ENCODE results near the gene CTR9.

The CTR9 gene

DNA sequence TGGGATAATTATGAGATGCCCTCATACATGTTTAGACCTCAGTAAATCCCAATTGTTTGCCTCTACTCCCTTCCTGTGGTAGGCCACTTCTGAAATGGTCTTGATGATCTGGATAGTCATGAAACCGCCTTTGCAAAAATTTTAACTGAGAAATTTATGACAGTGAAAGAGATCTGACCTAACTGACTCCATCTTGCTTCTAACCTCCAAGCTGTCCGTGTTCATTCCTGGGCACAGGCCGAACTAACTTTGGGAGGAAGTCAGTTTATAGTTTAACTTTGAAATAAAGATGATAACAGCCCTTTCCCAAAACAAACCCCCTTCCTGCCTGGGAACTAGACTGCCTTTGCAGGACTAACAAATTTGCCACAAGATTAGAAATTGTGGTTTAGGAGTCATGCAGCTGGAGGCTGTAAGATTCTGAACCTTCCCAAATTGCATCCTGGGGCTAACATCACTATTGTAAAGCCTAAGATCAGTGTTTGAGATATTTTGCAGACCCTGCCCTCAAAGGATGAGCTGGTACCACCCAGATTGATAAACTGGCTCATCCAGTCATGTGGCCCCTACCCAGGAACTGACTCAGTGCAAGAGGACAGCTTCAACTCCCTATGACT lies 19.9 kb upstream of the CTR9 start:
- Histone ChIP-seq H3K4me1 (ENCODE audit: control insufficient read depth, insufficient read depth, low read depth, low read length) (peaks cover 10% of the 10 kb centered on the region), H3K27me3 (ENCODE audit: control insufficient read depth in 1 of 2, insufficient read depth in 1 of 2, low read length in 2 of 2) (no peaks in the 10 kb centered on the region), H2BK15ac (ENCODE audit: low read depth, poor library complexity, severe bottlenecking) (no peak overlapping the region), H3K9me3 (ENCODE audit: control insufficient read depth, low read length) (peaks cover 4% of the 10 kb centered on the region), H3K9ac (ENCODE audit: low read length) (no peak overlapping the region), H2BK12ac (ENCODE audit: low read length in 2 of 2) (peak overlapping the region in 1 of 2 experiments; percentile 25), H2BK5ac (ENCODE audit: low read depth, low read length, poor library complexity, severe bottlenecking) (no peak overlapping the region), H3K18ac (ENCODE audit: low read depth in 1 of 2, low read length in 2 of 2) (no peak overlapping the region), H3K4me3 (ENCODE audit: insufficient read depth in 1 of 2, low read depth in 1 of 2, low read length in 2 of 2) (no peak overlapping the region), H3K23ac (ENCODE audit: low read length in 2 of 2) (no peak overlapping the region), H3K36me3 (ENCODE audit: control insufficient read depth in 1 of 2, insufficient read depth in 2 of 2, low read depth in 1 of 2, low read length in 2 of 2) (no peaks in the 10 kb centered on the region), H3K14ac (ENCODE audit: low read length in 2 of 2) (no peak overlapping the region), H4K91ac (ENCODE audit: low read length) (no peak overlapping the region), H2AK5ac (ENCODE audit: low read length, severe bottlenecking) (no peak overlapping the region), H2BK120ac (ENCODE audit: low read depth, low read length) (no peak overlapping the region), H3K4ac (ENCODE audit: low read depth in 1 of 2, low read length in 2 of 2) (no peak overlapping the region), H3K27ac (ENCODE audit: low read length, poor library complexity, severe bottlenecking) (no peak overlapping the region), H3K79me1 (replicated peaks; ENCODE audit: low read length, poor library complexity, severe bottlenecking) (no peaks in the 10 kb centered on the region), H3K4me2 (ENCODE audit: low read length, poor library complexity, severe bottlenecking) (no peak overlapping the region), H4K8ac (ENCODE audit: low read length) (no peak overlapping the region), H2AFZ (ENCODE audit: low read depth, low read length) (no peak overlapping the region)
- 100% methylated on average over 1 of the region's 3 CpGs for WGBS
- no peak for DNase-seq

- peak overlapping the region; percentile 70 for H2BK5ac ChIP-seq (ENCODE audit: low read depth, low read length, poor library complexity, severe bottlenecking)
- no peak overlapping the region for H3K23ac ChIP-seq (ENCODE audit: low read length in 2 of 2)
- H3K9me3 ChIP-seq (ENCODE audit: control insufficient read depth, low read length) = no peaks in the 10 kb centered on the region
- peaks cover 6% of the 10 kb centered on the region for H3K4me1 ChIP-seq (ENCODE audit: control insufficient read depth, insufficient read depth, low read depth, low read length)
- peak overlapping the region; percentile 18 for H2AFZ ChIP-seq (ENCODE audit: low read depth, low read length)
- H3K4me2 ChIP-seq (ENCODE audit: low read length, poor library complexity, severe bottlenecking) = peak overlapping the region; percentile 82
- H3K14ac ChIP-seq (ENCODE audit: low read length in 2 of 2) = peak overlapping the region in 1 of 2 experiments; percentile 72
- H3K4ac ChIP-seq (ENCODE audit: low read depth in 1 of 2, low read length in 2 of 2) = peak overlapping the region; percentile 73 to 85
- H4K8ac ChIP-seq (ENCODE audit: low read length) = no peak overlapping the region
- no peaks in the 10 kb centered on the region for H3K27me3 ChIP-seq (ENCODE audit: control insufficient read depth in 1 of 2, insufficient read depth in 1 of 2, low read length in 2 of 2)
- peak overlapping the region; percentile 60 for H3K27ac ChIP-seq (ENCODE audit: low read length, poor library complexity, severe bottlenecking)
- H3K9ac ChIP-seq (ENCODE audit: low read length) = peak overlapping the region; percentile 87
- WGBS = 4% methylated on average over 19 of the region's 21 CpGs
- H3K18ac ChIP-seq (ENCODE audit: low read depth in 1 of 2, low read length in 2 of 2) = peak overlapping the region; percentile 63 to 99
- H4K91ac ChIP-seq (ENCODE audit: low read length) = peak overlapping the region; percentile 83
- no peak overlapping the region for H2AK5ac ChIP-seq (ENCODE audit: low read length, severe bottlenecking)
- H2BK15ac ChIP-seq (ENCODE audit: low read depth, poor library complexity, severe bottlenecking) = no peak overlapping the region
- H3K79me1 ChIP-seq (replicated peaks; ENCODE audit: low read length, poor library complexity, severe bottlenecking) = no peaks in the 10 kb centered on the region
- DNase-seq = peak; percentile 97
- H2BK12ac ChIP-seq (ENCODE audit: low read length in 2 of 2) = peak overlapping the region in 1 of 2 experiments; percentile 94
- H3K36me3 ChIP-seq (ENCODE audit: control insufficient read depth in 1 of 2, insufficient read depth in 2 of 2, low read depth in 1 of 2, low read length in 2 of 2) = no peaks in the 10 kb centered on the region
- peak overlapping the region; percentile 50 for H2BK120ac ChIP-seq (ENCODE audit: low read depth, low read length)
- H3K4me3 ChIP-seq (ENCODE audit: insufficient read depth in 1 of 2, low read depth in 1 of 2, low read length in 2 of 2) = peak overlapping the region in 1 of 2 experiments; percentile 67
Observed at GRCh38 chr11:10735481-10736475, 15.3 kb upstream of the CTR9 start.

- 57% methylated on average over 7 of the region's 9 CpGs for WGBS
- Histone ChIP-seq H3K18ac (ENCODE audit: low read depth in 1 of 2, low read length in 2 of 2) (no peak overlapping the region), H2AFZ (ENCODE audit: low read depth, low read length) (no peak overlapping the region), H3K9me3 (ENCODE audit: control insufficient read depth, low read length) (no peaks in the 10 kb centered on the region), H3K4ac (ENCODE audit: low read depth in 1 of 2, low read length in 2 of 2) (no peak overlapping the region), H3K4me2 (ENCODE audit: low read length, poor library complexity, severe bottlenecking) (no peak overlapping the region), H3K9ac (ENCODE audit: low read length) (no peak overlapping the region), H3K4me1 (ENCODE audit: control insufficient read depth, insufficient read depth, low read depth, low read length) (no peaks in the 10 kb centered on the region), H2BK15ac (ENCODE audit: low read depth, poor library complexity, severe bottlenecking) (no peak overlapping the region), H3K14ac (ENCODE audit: low read length in 2 of 2) (no peak overlapping the region), H2AK5ac (ENCODE audit: low read length, severe bottlenecking) (no peak overlapping the region), H3K4me3 (ENCODE audit: insufficient read depth in 1 of 2, low read depth in 1 of 2, low read length in 2 of 2) (no peak overlapping the region), H4K8ac (ENCODE audit: low read length) (no peak overlapping the region), H3K36me3 (ENCODE audit: control insufficient read depth in 1 of 2, insufficient read depth in 2 of 2, low read depth in 1 of 2, low read length in 2 of 2) (no peaks in the 10 kb centered on the region), H3K27me3 (ENCODE audit: control insufficient read depth in 1 of 2, insufficient read depth in 1 of 2, low read length in 2 of 2) (no peaks in the 10 kb centered on the region), H2BK120ac (ENCODE audit: low read depth, low read length) (no peak overlapping the region), H3K79me1 (replicated peaks; ENCODE audit: low read length, poor library complexity, severe bottlenecking) (no peaks in the 10 kb centered on the region), H2BK5ac (ENCODE audit: low read depth, low read length, poor library complexity, severe bottlenecking) (no peak overlapping the region), H3K23ac (ENCODE audit: low read length in 2 of 2) (no peak overlapping the region), H4K91ac (ENCODE audit: low read length) (no peak overlapping the region), H3K27ac (ENCODE audit: low read length, poor library complexity, severe bottlenecking) (no peak overlapping the region), H2BK12ac (ENCODE audit: low read length in 2 of 2) (no peak overlapping the region)
- peak; percentile 72 for DNase-seq
Observed at GRCh38 chr11:10742460-10743208, 8.4 kb upstream of the CTR9 start.

Data from mesenchymal stem cell (in vitro differentiated cells and primary cell).